K562 (cell line): ENCODE measurements around the gene APPL2. TPM values are rescaled to one million over a fixed set of nuclear protein-coding genes. Genes with fewer than 3 reads are reported as not detected.

ENCODE experiments used
- ARNT ChIP-seq, 2 experiments: fragments of 450-650 bp; IDR thresholded peaks; 2 replicates each; pipeline ENCODE4 v1.6.1; 2016; ENCODE audit warnings: mild to moderate bottlenecking in 1 of 2
- DLX4 ChIP-seq: fragments of 250-450 bp; sonication (Bioruptor Pico); IDR thresholded peaks from 2 replicates; pipeline ENCODE4 v1.6.1; 2021; ENCODE audit warnings: mild to moderate bottlenecking
- E2F5 ChIP-seq: sonication (generic); formaldehyde crosslinking; IDR thresholded peaks from 2 replicates; pipeline ENCODE4 v1.8.0; 2022; ENCODE audit warnings: mild to moderate bottlenecking, missing genetic modification reagents
- EZH2 ChIP-seq: IDR thresholded peaks from 2 replicates; pipeline ENCODE4 v1.6.1; 2012; ENCODE audit warnings: low read depth, mild to moderate bottlenecking, inconsistent platforms, low read length, borderline replicate concordance
- FIP1L1 ChIP-seq: fragments of 200-400 bp; formaldehyde crosslinking; IDR thresholded peaks from 2 replicates; pipeline ENCODE4 v1.6.1; 2018; ENCODE audit warnings: mild to moderate bottlenecking, low read depth, low read length; ENCODE audit not compliant: poor library complexity, severe bottlenecking
- GABPB1 ChIP-seq: sonication (generic); formaldehyde crosslinking; IDR thresholded peaks from 2 replicates; pipeline ENCODE4 v1.8.0; 2022; ENCODE audit warnings: mild to moderate bottlenecking, missing genetic modification reagents
- GABPB2 ChIP-seq: fragments of 250-450 bp; sonication (Bioruptor Pico); conservative IDR thresholded peaks from 2 replicates; pipeline ENCODE4 v1.5.1; 2021; ENCODE audit warnings: mild to moderate bottlenecking
- HDGF ChIP-seq: fragments of 450-650 bp; IDR thresholded peaks from 2 replicates; pipeline ENCODE4 v1.6.1; 2016
- MAX ChIP-seq: sonication (generic); formaldehyde crosslinking; IDR thresholded peaks from 2 replicates; pipeline ENCODE4 v1.9.0; 2022; ENCODE audit warnings: mild to moderate bottlenecking, missing genetic modification reagents
- MCM2 ChIP-seq: fragments of 450-650 bp; IDR thresholded peaks from 2 replicates; pipeline ENCODE4 v1.6.1; 2017; ENCODE audit warnings: low read depth, mild to moderate bottlenecking
- MNT ChIP-seq, 2 experiments: fragments of 450-650 bp; conservative IDR thresholded peaks; 2 replicates each; pipeline ENCODE4 v1.6.1; 2017; ENCODE audit warnings: mild to moderate bottlenecking in 2 of 2, moderate library complexity in 2 of 2
- NR1H2 ChIP-seq: sonication (generic); formaldehyde crosslinking; IDR thresholded peaks from 2 replicates; pipeline ENCODE4 v1.4.0; 2020; ENCODE audit warnings: mild to moderate bottlenecking, missing genetic modification reagents
- PCBP1 ChIP-seq: fragments of 200-400 bp; formaldehyde crosslinking; IDR thresholded peaks from 2 replicates; pipeline ENCODE4 v1.6.1; 2018; ENCODE audit warnings: mild to moderate bottlenecking, low read depth, low read length; ENCODE audit not compliant: poor library complexity, severe bottlenecking
- PHF20 ChIP-seq: fragments of 450-650 bp; IDR thresholded peaks from 2 replicates; pipeline ENCODE4 v1.6.1; 2018; ENCODE audit not compliant: partially characterized antibody
- RBFOX2 ChIP-seq: fragments of 200-400 bp; formaldehyde crosslinking; IDR thresholded peaks from 2 replicates; pipeline ENCODE4 v1.6.1; 2017; ENCODE audit warnings: low read depth, mild to moderate bottlenecking, low read length, moderate library complexity
- RCOR1 ChIP-seq, 2 experiments: IDR thresholded peaks; 2 replicates each; pipeline ENCODE4 v1.6.1; 2012; ENCODE audit warnings: low read depth in 2 of 2, low read length in 2 of 2, borderline replicate concordance in 1 of 2, improper control_type of control experiment in 1 of 2
- RNF2 ChIP-seq: sonication (generic); IDR thresholded peaks from 2 replicates; pipeline ENCODE4 v1.6.1; 2016
- SPI1 ChIP-seq: IDR thresholded peaks from 2 replicates; pipeline ENCODE4 v1.6.1; 2011; ENCODE audit warnings: low read depth, low read length, control low read depth, borderline replicate concordance
- TARDBP ChIP-seq: fragments of 450-650 bp; IDR thresholded peaks from 2 replicates; pipeline ENCODE4 v1.6.1; 2016
- ZBTB9 ChIP-seq: fragments of 450-650 bp; formaldehyde crosslinking; IDR thresholded peaks from 2 replicates; pipeline ENCODE4 v1.4.0; 2020; ENCODE audit warnings: mild to moderate bottlenecking, moderate library complexity
- ZNF253 ChIP-seq: fragments of 250-450 bp; sonication (Bioruptor Pico); conservative IDR thresholded peaks from 2 replicates; pipeline ENCODE4 v1.6.1; 2021; ENCODE audit warnings: mild to moderate bottlenecking
- ZNF431 ChIP-seq: sonication (generic); formaldehyde crosslinking; IDR thresholded peaks from 2 replicates; pipeline ENCODE4 v1.8.0; 2022; ENCODE audit warnings: mild to moderate bottlenecking, missing genetic modification reagents
- ZNF586 ChIP-seq: fragments of 450-650 bp; formaldehyde crosslinking; conservative IDR thresholded peaks from 2 replicates; pipeline ENCODE4 v1.4.0; 2020; ENCODE audit warnings: mild to moderate bottlenecking, moderate library complexity
- polyA plus RNA-seq, 8 experiments: library from polyadenylated mRNA; depleted of rRNA in 4 of 8; stranded (reverse) in 5 of 8; unstranded in 3 of 8; fragments of >200 nt; fragmentation: Nextera tagmentation in 2 of 8; fragmentation: Illumina TruSeq in 1 of 8; extraction: Ambion mirVana in 2 of 8; extraction: Trizol in 1 of 8; gene quantifications; 2 replicates each; pipeline versions ENCODE4 v1.2.1 to v1.2.3, GENCODE V29; 2011 to 2014; ENCODE audit warnings: inconsistent platforms in 1 of 8, missing spikeins in 1 of 8
- total RNA-seq, 7 experiments: library from RNA; depleted of rRNA in 6 of 7; stranded (reverse); fragments of >200 nt in 6 of 7; fragmentation: Illumina TruSeq in 2 of 7; extraction: Trizol in 2 of 7; gene quantifications; 2 replicates each; pipeline versions ENCODE4 v1.2.1 to v1.2.3, GENCODE V29; 2011 to 2021; ENCODE audit warnings: low replicate concordance in 1 of 7
- TF ChIP-seq, protein P1 (sequence below): fragments of 250-450 bp; sonication (Bioruptor Pico); IDR thresholded peaks from 2 replicates; pipeline ENCODE4 v1.8.0; 2022; ENCODE audit warnings: inconsistent platforms

Gene APPL2
- total and polyA plus RNA-seq, 9 of the 15 experiments (the other 6 are each of a cell fraction or from before 2014, with no cell fraction given): 2.1 to 14.4 (median 8.2) TPM

- TF ChIP-seq, protein P1, sequence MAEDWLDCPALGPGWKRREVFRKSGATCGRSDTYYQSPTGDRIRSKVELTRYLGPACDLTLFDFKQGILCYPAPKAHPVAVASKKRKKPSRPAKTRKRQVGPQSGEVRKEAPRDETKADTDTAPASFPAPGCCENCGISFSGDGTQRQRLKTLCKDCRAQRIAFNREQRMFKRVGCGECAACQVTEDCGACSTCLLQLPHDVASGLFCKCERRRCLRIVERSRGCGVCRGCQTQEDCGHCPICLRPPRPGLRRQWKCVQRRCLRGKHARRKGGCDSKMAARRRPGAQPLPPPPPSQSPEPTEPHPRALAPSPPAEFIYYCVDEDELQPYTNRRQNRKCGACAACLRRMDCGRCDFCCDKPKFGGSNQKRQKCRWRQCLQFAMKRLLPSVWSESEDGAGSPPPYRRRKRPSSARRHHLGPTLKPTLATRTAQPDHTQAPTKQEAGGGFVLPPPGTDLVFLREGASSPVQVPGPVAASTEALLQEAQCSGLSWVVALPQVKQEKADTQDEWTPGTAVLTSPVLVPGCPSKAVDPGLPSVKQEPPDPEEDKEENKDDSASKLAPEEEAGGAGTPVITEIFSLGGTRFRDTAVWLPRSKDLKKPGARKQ (CRISPR knock-in tag): no peak
- TF ChIP-seq ZNF253 (CRISPR knock-in tag): no peak
- peak; percentile 93 for TF ChIP-seq GABPB1 (CRISPR knock-in tag)
- TF ChIP-seq RCOR1 (IDR thresholded peaks at IDR 0.05; ENCODE audit: borderline replicate concordance in 1 of 2, low read depth in 2 of 2, low read length in 2 of 2): no peak; a peak in 1 of 4 replicates
- TF ChIP-seq GABPB2 (CRISPR knock-in tag): no peak
- no peak for TF ChIP-seq DLX4
- peak; percentile 88 for TF ChIP-seq RBFOX2
- TF ChIP-seq HDGF: no peak
- TF ChIP-seq MNT (conservative IDR thresholded peaks at IDR 0.05): peak; percentile 38 to 62; a peak in 2 of 4 replicates
- TF ChIP-seq ZNF586 (CRISPR knock-in tag): no peak
- TF ChIP-seq TARDBP: no peak
- TF ChIP-seq PHF20: peak; percentile 48
- peak; percentile 78; the same call in 1 of the 2 replicates for TF ChIP-seq SPI1
- peak; percentile 78 for TF ChIP-seq ZBTB9
- TF ChIP-seq ARNT (IDR thresholded peaks at IDR 0.05): no peak
- no peak for TF ChIP-seq ZNF431 (CRISPR knock-in tag)
- no peak for TF ChIP-seq MCM2
- no peak for TF ChIP-seq FIP1L1
- TF ChIP-seq E2F5: no peak
- TF ChIP-seq RNF2: no peak
- no peak for TF ChIP-seq EZH2
- no peak for TF ChIP-seq NR1H2 (CRISPR knock-in tag)
- no peak for TF ChIP-seq PCBP1
- no peak for TF ChIP-seq MAX (CRISPR knock-in tag)
Measured at GRCh38 chr12:105235732-105236476, at the start of gene APPL2 (continued).
